ENCODE measurements around the gene MKRN1.
"Not testable (repeated sequence)": the region's sequence is repeated elsewhere in the genome, so short reads cannot be mapped to it uniquely, and the experiment has no call there.

The MKRN1 gene

DNA sequence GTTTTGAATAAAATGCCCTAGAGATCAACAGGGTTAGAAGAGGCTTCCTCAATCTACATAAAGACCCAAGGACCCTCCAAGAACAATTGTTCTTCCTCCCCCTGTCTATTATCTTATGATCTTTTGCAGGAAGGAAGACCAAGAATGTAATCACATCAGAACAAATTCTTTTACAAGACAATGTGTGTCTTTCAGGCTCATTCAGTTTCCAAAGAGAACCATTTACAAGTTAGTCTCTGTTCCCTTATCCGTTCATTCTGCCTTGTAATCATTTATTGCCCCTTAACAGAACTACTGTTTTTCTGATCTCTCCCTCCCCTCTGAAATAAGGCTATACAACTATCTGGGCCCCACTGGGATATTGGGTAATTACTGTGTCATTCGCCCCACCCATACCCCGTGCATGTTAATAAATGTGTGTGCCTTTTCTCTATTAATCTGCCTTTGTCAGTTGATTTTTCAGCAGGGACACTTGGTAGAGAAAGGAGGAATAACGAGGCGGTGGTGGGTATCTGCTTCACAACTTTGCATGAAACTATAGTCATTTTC is 5.7 kb upstream of the MKRN1 start:
- DNase-seq, result no peak

DNA sequence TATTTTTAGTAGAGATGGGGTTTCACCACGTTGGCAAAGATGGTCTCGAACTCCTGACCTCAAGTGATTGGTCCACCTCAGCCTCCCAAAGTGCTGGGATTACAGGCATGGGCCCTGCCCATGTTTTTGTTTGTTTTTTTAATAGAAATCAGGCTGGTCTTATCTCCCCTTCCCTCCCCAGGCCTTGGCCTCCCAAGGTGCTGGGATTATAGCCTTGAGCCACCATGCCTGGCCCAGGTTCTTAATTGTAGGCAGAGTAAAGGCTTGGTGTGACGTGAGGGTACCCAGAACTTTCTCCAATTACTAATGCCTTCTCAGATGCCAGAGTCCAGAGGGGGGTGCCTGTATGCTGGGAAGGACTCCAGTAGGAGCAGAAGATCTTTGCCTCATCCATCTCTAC is 5.2 kb upstream of the MKRN1 start:
- no peak for DNase-seq

DNA sequence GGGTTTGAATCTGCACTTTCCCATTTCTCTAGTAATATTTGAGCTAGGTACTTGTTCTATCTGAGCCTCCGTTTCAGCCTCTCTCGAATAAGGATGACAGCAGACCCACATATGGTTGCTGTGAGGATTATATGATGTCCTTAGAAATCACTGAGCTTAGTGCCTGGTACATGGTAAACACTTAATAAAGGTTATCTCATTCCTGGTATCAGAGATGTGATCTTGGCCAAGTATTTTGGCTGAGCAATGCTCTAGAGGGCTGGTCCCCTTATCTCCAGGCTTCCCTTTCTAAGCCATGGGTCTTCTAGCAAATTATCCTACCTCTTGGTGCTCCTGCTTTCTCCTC is 407 bp upstream of the MKRN1 start:
- DNase-seq, result no peak

DNA sequence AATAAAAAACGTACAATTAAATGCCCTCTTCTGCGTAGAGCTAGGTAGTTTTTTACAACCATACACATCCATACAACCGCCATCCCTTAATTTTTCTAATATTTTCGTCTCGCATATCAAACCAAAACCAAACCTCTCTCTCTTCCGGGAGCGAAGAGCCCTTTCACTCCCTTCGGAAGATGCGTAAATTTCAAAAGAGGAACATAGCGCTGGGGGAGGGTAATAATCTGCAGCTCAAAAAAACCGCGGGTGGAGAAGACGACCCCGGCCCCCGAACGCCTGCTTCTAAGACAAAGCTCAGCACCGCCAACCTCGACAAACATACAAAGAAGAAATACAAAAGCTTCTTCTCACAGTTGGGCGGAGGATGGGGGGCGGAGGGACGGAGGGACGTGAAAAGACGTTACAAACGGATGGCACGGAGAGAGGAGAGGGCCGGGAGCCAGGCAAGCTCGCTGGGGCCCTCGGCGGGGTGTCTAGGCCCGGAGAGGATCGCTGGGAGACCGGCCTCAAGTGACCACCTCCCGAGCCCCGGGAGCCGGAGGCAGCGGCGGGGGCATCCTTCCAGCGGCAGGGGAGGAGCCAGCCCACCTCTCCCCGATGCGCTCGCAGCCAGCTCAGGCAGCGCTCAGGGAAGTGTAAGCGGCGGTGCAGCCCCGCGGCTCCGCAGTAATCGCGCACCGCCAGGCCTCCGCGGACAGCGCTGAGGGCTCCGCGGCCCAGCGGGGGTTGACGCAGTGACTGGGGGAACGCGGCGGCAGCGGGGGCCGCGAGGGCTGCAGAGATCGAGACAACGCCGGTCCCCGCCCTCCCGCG is 851 bp downstream of the MKRN1 start:
- DNase-seq, result peak; percentile 23

DNA sequence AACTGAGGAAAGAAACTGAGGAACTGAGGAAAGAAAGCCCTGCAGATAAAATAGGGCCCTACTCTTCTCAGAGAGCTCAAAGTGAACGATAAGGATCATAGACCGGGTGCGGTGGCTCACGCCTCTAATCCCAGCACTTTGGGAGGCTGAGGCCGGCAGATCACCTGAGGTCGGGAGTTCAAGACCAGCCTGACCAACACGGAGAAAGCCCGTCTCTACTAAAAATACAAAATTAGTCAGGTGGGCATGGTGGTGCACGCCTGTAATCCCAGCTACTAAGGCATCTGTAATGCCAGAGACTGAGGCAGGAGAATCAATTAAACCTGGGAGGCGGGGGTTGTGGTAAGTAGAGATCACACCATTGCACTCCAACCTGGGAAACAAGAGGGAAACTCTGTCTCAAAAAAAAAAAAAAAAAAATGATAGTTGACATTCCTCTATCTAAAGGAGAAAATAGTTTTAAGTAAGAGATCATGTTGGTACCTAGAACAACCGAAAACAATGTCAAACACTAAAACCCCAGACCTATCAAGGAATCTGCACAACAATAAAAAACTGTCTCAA is 2.5 kb downstream of the MKRN1 start:
- no peak for DNase-seq

DNA sequence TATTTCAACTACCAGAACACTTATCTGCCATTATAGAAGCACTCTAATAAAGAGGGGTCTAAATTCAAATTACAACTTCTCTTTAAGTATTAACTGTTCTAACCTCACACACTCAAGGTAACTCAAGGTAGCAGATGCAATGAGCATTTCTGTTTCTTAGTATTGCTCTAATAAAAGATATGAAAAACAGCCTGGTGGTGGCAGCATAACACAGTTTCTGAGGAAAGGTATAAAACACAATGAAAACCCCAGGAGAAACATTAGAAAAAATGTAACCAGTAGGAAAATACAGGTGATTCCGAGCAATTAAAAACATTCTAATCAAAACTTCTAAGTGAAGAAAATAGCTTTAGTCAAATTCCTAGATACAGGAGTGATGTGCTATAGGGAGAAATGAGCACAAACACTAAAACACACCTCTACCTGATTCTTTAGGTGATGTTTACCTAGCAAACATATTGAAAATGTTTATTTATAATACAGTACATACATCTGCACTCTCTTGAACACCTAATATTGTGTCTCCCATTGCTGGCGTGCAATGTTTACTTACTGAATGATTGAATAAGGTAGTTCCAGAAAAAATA is 3.5 kb downstream of the MKRN1 start:
- no peak for DNase-seq

DNA sequence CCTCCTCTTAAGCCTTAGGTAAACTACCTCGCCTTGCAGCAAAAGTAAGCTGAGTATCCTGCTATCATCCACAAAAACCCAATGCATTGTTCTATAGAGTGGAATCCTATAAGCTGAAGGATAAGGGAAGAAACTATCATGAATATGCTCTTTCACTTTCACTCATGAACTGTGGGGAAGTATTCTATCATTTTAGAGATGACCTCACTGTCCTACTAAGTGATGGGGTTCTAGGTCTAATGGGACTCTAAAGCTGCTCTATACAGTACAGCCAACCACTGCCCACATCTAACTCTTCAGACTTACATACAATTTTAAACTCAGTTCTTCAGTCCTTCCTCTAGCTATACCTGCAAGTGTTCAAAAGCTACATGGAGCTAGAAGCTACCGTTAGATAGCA is 16.2 kb downstream of the MKRN1 start:
- no peak for DNase-seq

DNA sequence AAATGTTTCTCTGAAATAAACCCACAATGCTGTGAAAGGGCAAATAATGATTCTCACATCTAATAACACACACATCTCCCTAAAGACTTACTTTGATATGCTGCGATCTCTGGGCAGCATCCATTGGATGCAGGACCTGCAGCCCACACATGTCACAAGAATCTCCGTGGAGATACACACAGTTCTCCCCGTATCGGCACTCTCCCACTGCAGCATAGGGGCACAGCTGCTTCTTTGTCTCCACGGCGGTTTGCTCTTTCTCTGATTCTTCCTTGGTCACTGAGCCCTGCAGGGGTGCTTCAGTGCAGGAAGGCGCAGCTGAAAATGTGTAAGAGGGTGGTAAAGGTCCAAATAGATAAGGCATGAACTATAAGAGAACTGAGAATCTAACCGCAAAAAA is 20.4 kb downstream of the MKRN1 start:
- no peak for DNase-seq

DNA sequence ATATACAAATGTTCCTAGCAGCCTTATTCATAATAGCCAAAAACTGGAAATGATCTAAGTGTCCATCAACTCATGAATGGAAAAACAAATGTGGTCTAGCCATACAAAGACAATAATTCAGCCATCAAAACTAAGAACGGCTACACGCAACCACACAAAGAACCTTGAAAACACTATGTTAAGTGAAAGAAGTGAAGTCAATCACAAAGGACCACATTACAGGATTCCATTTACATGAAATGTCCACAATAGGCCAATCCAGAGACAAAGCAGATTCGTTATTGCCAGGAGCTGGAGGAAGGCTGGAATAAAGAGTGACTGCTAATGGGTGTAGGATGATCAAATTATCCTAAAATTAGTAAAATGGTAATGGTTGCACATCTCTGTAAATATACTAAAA is 21.1 kb downstream of the MKRN1 start:
- DNase-seq, result no peak

DNA sequence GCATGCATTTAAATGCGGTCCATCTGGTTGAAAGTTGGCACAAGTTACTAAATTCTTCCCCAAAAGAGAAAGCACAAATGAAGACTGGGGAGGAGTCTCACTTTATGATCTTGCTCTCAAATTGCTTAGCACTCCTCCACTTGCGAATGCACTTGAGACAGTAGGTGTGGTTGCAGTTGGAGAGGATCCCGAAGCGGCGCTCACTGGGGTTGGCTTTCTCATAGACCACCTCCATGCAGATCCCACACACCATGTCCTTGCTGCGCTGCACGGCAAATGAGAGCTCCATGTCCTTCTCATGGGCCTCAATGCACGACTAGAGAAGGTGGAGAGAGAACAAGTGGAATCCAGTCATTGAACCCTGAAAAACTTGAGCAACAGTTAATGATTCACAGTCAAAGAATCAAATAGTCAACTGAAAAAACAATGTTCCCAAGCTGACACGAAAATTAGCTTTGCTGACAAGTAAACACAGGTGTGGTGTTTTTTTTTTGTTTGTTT is 22.7 kb downstream of the MKRN1 start:
- no peak for DNase-seq

DNA sequence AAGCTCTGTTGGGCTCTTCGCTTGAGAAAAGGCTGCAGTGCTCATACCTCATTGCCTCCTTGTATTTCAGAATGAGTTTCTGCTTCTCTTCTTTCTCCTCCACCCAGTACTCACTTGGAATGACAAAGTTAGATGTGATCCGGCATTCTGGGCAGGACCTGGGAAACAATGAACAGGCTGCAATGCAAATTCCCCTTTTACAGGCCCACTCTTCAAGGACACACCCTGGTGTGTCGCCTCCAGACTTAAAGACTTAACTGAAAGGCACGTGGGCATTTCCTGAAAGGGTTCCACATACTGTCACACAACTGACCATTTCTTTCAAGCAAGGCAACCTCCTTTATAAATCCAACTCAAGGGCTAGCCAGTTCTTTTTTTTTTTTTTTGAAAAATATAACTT is 23.6 kb downstream of the MKRN1 start:
- no peak for DNase-seq

DNA sequence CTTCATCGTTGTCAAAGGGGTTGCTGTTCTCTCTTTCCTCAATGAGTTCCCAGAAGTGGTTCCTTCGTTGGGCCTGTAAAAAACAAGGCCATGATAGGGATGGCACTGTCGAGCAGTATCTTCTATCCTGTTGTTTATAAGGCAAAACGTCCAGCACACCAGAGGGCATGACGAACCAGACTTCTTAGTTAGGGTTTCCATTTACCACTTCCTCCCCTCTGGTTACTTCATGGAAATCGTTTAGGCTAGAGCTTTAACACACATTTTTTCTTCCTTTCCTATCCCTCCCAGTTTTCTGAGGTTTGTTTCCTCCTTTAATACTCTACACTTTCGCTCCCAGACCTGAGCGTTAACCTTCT is 24.7 kb downstream of the MKRN1 start:
- DNase-seq, result no peak

DNA sequence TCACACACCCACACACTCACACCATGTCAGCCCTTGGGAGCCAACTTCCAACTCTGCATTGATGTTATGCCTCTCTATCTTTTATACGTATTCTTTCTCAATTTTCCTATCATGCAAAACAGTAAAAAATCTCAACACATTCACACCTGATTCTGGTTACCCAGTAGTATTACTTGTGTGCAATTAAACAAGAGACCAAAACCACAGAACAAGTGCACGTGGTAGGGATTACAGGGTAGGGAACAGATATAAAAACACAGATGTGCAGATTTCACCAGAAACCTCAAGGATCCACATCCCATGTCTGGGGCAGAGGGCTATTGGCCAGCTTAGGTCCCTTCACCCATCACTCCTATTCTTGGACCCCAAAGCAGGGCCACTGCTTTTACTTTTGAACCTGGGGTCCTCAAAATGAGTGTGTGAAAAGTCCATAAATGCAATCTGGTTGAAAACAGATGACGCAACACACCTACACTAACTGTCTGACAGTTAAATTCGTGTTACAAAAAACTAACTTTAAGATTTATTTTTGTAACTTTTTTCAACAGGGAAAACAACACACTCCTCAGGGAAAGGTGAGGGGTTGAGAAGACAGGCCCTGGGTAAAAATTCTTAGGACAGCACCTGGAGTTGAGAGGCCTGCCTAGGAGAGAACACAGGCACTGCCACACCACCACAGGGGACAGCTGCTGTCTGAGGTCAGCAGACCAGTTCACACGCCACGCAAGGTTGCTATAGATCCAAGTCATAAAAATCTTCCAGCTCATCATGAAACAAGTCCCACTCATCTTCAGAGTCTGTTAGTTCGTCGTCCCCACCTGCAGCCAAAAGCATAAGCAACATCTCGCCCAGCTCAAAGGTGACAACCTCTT is 25.3 kb downstream of the MKRN1 start:
- DNase-seq, result not testable (repeated sequence)

DNA sequence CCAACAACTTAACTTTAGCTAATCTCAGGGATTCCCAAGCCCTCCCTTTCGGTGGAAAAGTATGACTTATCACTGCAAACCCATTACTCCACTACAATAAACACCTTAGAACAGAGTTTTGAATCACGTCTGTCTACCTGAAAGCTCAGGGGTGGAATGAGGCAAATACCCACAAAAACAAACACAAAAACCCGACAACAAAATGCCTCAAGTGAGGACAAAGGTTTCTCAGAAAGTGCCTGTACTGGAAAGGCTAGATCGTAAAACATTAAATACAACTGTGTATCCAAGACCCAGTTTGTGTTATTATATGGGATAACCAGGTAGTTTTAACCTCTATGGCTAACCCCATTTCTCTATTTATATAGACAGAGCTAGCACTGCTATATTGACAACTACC is 26.0 kb downstream of the MKRN1 start:
- DNase-seq, result no peak

DNA sequence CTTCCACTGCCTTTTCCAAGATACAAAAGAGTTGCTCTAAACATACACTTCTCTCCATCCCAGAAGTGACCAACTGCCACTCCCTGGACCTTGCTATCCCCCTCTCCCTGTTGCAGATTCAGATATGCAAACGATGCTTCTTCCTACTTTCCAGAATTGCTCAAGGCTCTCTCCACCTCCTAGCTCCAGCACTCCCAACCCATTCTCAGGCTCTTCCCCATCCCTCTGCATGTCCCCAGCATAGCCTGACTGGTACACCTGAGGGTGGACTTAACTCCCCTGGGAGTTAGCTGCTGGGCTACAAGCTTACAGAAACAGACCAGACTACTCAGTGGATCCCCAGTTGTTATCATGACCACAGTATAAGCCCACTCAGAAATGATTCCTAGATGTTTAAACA is 27.6 kb downstream of the MKRN1 start:
- DNase-seq, result no peak

DNA sequence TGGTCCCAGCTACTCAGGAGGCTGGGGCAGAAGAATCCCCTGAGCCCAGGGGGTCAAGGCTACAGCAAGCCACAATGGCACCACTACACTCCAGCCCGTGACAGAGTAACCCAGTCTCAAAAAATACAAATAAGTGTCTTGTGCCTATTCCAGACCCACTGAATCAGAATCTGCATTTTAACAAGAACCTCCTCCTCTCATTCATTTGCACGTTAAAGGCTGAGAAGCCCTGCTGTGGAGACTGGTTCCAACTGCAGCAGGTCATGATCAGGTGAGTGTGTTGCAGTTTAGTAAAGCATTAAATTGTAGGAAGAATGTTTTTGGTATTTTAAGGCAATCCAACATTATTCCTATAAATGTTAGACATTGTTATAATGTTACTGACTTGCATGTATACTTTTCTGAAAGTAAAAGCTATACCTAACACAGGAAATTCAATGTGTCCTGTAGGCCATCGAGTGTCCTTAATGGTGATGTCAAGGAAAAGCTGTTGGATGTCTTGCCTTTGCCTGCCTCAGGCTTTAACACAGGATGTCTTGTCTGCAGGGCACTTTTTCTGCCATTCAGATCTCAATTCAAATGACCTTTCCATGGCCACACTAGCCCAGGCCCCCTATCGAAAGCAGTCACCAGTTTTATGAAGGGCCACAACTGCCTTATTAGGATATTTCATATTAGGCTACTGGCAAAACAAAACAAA is 30.4 kb downstream of the MKRN1 start:
- no peak for DNase-seq

DNA sequence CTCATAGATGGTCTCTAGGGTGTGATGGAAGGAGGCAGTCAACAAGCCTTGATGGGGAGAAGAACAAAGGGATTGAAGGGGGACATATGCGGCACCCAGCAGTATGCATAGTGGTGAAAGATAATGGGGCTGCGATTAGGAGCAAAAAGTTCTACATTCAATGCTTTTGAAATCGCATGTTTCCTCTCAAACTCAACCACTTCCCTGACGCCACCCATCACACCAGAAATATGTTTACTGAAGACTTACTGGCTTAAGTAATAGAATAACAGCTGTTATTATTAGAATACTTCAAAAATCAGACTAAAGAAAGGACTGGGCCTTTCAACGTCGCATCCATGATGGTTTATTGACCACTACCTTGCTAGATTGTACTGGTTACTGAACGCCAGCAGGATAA is 31.5 kb downstream of the MKRN1 start:
- no peak for DNase-seq

DNA sequence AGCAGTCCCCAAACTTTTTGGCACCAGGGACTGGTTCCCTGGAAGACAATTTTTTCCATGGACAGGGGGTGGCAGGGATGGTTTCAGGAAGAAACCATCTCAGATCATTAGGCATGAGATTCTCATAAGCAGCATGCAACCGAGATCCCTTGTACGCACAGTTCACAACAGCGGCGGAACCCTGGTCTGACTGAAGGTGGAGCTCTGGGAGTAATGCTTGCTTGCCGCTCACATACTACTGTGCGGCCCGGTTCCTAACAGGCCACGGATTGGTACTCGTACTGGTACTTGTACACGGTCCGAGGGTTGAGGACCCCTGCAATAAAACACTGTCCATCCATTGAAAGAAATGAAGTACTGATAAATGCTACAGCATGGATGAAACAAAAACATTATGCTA is 32.8 kb downstream of the MKRN1 start:
- no peak for DNase-seq

DNA sequence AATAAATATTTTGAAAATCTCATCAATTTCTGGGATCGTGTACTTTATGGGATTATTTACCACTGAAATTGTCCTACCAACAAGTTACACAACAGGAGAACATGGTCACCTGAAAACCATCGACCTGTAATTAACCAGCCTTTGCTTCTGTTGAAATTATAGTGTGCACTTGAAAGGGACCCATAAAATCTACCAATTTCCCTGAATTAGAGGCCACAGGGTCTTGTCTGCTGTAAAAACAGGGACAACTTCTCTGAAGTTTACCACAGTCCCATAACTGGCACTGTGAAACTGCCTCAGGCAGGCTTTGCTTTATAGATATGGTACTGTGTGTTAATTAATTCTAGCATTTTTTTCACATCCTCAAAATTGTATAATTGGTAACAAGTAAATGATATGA is 37.8 kb downstream of the MKRN1 start:
- DNase-seq, result no peak

DNA sequence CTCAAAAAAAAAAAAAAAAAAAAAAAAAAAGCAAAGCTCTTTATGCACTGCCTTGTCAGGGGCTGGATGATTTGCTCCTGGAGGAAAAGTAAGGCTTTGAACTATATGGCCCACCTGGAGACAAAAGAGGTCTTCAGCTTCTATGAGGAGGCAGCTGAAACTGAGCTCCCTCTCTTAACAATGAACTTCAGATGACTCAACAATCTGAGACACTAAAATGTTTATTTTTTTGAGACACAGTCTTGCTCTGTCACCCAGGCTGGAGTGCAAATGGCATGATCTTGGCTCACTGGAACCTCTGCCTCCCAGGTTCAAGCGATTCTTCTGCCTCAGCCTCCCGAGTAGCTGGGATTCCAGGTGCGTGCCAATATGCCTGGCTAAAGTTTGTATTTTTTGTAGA is 38.7 kb downstream of the MKRN1 start:
- no peak for DNase-seq

DNA sequence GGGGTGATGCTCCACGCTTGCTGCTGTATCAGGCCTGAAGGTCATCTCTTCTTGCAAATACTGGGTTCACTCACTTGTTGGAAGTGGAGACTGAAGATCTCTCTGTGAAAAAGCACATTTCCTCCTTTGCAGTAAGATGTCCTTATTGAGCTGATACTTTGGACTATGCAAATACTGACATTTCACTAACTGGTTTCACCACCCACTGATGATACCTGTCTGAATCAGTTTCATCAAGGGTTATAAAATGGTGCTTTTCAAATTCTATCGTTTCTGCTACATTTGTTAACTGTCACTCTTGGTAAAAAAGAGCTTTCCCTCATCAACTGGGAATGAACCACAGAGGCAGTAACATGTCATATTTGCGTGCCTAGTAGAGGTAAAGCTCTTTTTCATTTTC is 39.9 kb downstream of the MKRN1 start:
- DNase-seq, result no peak

DNA sequence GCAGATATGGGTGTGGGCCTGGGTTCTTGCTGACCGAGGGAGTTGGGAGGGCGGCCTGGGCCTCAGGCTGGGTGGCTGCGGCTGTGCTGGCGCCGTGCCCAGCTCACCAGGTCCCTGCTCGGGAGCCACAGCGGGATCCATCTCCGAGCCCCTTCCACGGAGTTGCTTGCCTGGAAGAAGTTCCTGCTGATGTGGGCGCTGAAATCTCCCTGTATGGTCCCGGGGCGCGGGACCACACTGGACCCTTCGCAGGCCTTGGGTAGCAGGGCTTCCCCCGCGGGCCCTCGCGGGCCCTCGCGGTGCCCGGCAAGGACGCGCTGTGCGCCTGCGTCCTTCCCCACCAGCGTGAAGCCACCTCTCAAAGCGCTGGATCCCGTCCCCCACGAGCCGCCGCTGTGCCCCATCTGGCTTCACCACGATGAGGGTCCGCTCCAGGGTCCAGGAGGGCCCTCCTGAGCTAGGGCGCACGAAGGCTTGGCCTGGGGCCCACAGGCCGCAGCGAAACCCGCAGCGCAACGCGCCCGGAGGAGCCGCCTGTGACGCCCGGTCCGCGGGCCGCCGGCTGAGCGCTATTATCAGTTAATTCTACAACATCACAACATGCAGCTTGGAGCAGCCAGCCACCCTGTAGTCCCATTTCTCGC is 43.9 kb downstream of the MKRN1 start:
- no peak for DNase-seq

Measured in T1000 (cell line).